ENCODE results near the gene PTPRD.
"Not testable (repeated sequence)": the region's sequence is repeated elsewhere in the genome, so short reads cannot be mapped to it uniquely, and the experiment has no call there.

PTPRD gene

DNA sequence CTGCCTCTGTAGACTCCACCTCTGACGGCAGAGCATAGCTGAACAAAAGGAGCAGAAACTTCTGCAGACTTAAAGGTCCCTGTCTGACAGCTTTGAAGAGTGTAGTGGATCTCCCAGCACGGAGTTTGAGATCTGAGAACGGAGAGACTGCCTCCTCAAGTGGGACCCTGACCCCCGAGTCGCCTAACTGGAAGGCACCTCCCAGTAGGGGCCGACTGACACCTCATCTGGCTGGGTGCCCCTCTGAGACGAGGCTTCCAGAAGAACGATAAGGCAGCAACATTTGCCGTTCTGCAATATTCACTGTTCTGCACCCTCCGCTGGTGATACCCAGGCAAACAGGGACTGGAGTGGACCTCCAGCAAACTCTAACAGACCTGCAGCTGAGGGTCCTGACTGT, 1186.3 kb downstream of the PTPRD start:
- DNase-seq = not testable (repeated sequence)

DNA sequence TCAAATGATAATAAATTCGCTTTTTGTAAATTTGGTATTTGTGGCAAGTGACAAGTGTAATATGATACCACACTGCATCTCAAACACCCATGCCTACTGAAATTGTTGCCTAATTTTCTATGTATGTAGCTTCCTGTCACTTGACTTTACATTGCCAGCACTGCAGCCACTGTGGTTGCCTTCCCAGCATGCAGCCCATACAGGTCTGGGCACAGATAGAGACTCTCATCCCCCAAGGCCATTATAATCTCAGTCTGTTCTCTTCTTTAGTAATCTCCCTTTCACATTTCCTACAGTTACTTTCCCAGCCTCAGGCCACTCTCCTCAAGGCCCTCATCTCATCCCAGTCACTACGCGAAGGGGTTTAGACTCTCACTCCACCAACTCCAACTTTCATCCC, 1200.6 kb downstream of the PTPRD start:
- DNase-seq = no peak

- DNase-seq = no peak
Measured at GRCh38 chr9:9410736-9411135, 1202.1 kb downstream of the PTPRD start.

- DNase-seq = no peak
Measured at GRCh38 chr9:9399982-9400381, 1212.8 kb downstream of the PTPRD start.

DNA sequence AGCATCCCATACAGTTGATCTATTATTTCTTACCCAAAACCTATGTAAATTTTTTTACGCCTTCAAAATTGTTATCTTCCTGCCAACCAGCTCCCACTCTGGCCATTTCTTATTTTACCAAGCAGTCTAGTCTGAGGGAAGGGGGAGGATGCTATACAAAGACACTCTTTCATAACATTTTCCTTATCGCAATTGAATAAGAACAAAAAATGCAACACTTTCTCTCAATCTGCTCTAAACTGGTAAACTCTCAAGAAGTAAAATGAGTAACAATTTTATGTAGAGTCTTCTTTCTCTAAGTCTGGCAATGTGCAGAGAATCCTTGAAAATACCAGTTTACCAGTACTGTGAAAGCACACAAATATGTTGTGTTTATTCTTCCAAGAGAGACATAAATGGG, 1216.3 kb downstream of the PTPRD start:
- DNase-seq = no peak

- no peak for DNase-seq
Measured at GRCh38 chr9:9395539-9395938, 1217.3 kb downstream of the PTPRD start.

DNA sequence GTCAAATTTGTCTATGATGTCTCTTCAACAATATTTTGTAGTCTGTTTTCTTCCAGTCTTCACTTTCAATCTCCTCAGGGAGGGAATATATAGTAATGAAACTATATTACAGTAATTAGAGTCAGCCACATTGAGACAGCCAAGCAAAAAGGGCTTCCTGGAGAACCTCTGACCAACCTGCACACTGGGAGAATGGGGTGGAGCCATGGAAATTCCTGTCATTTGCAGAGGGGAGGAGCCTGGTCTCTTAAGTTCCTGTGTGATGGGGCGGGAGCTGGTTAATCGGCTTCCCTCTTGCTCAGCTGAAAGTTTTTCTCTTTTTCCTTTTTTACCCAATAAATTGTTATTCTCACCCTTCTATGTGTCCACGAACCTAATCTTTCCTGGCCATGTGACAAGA, 1220.0 kb downstream of the PTPRD start:
- DNase-seq = no peak

DNA sequence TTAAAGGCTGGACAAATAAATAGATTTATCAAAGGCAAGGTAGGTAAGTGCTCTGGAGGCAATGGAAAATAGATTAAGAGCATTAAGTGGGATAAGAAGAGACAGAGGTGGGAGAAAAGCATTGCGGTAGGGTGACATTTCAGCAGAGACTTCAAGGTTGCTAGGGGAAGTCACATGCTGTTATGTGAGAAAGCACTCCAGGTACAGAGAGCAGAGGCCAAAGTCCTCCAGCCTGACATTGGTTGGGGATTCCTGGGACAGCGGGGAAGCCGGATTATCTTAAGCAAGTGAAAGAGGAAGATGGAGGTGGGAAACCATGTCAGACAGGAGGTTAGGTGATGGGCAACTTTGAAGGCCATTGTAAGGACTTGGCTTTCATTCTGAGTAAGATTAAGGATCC, 1222.9 kb downstream of the PTPRD start:
- no peak for DNase-seq

- no peak for DNase-seq
Measured at GRCh38 chr9:9387511-9388115, 1225.2 kb downstream of the PTPRD start.

- no peak for DNase-seq
Measured at GRCh38 chr9:9362332-9362731, 1250.5 kb downstream of the PTPRD start.

DNA sequence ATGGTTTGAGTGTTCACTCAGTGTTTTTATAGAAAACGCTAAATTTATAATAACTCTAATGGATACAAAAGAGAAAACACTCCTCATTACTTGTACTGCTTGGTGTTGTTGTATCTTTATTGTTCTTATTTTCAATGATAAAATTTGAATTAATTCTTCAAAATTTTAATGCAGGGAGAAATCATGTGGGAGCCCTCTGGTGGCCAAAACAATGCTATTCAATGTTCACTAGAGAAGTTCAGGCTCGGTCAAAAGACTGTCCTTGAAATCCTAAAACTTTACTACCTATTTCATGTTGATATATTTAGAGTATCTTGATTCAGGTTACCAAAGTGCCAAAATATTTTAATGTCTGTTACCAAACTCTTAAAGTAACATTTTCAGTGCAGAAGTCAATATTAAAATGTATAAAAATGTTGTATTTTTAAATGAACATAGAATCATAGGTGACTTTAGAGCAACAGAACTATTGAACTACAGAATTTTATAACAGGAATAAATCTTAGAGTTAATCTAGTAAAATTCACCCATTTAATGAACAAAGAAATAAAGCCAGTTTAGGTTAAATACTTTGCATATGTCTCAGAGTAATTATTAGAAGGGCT, 1259.8 kb downstream of the PTPRD start:
- DNase-seq = peak; percentile 7

- DNase-seq = no peak
Measured at GRCh38 chr9:9341203-9341602, 1271.6 kb downstream of the PTPRD start.

DNA sequence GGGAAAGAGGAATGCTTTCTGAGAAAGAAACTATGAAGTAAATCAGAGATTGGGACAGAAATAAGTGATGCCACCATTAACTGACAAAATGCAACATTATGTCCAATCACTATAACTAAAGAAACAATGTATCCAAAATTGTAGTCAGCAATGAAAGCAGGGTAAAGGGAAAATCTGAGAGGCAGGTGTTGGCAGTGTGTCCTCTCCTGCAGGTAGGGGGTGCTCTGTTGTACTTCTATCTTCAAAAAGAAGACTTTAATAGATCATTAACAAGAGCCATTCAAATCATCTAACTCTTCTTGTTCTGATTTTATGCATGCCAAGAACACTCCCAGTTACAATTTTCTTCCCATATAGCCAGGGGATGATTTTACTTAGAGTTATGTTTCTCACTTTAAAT, 1275.7 kb downstream of the PTPRD start:
- DNase-seq = no peak

GRCh38 chr9:9326749-9327148, 1286.1 kb downstream of the PTPRD start:
- no peak for DNase-seq

DNA sequence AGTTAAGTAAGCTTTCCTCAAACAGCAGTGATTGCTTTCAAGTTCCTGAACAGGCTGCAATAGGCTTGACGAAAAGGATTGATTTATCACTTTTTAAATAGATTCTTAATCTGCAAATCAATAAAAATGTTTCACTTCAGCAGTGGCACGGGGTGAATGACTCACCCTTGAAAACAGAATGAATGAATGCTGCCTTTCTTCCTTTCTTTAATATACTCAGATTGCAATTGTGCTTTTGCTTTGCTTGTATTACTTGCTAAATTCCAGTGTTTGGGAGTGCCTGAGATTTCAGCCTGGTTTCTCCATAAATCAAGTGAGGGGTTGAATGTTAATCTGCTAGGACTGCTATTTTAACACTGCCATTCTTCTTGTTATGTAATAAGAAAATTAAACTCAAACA, 1293.8 kb downstream of the PTPRD start:
- no peak for DNase-seq

DNA sequence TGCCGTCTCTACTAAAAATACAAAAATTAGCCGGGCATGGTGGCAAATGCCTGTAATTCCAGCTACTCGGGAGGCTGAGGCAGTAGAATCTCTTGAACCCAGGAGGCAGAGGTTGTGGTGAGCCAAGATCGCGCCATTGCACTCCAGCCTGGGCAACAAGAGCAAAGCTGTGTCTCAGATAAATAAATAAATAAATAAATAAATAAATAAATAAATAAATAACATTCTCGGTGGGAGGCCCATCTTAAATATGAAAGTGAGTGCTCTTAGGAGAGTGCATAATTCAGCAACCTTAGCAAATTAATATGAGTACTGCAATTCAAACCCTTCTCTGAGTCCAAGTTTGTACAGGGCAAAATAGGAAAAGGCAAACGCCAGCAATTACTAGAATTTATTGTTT, 1302.1 kb downstream of the PTPRD start:
- not testable (repeated sequence) for DNase-seq

DNA sequence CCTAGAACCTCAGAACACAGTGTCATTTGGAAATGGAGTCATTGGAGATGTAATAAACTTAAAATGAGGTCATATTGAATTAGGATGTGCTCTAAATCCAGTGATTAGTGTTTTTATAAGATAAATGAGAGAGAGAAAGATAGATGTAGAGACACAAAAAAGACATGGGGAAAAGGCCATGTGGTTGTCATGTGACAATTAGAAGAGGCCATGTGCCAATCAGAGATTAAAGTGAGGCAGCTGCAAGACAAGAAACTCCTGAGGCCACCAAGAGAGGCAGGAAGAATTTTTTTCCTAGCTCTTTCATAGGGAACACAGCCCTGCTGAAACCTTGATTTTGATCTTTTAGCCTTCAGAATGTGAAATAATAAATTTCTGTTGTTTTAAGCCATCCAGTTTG, 1307.2 kb downstream of the PTPRD start:
- no peak for DNase-seq

DNA sequence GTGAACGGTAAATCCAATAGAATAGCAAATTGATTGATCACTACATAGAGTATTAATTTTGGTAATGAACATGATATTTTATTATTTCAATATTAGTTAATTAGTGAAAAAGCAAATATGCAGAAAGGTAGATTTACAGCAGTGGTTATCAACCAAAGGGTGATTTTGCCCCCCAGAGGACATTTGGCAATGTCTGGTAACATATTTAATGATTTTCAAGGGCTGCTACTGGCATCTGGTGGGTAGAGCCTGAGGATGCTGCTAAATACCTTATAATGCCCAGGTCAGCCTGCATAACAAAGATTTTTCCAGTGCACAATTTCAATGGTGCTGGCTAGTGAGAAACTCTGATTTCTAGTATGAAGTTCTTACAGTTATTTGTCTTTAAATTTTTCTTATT, 1313.7 kb downstream of the PTPRD start:
- DNase-seq = no peak

GRCh38 chr9:9286001-9286400, 1326.8 kb downstream of the PTPRD start:
- DNase-seq = no peak

GRCh38 chr9:9284201-9284600, 1328.6 kb downstream of the PTPRD start:
- no peak for DNase-seq

DNA sequence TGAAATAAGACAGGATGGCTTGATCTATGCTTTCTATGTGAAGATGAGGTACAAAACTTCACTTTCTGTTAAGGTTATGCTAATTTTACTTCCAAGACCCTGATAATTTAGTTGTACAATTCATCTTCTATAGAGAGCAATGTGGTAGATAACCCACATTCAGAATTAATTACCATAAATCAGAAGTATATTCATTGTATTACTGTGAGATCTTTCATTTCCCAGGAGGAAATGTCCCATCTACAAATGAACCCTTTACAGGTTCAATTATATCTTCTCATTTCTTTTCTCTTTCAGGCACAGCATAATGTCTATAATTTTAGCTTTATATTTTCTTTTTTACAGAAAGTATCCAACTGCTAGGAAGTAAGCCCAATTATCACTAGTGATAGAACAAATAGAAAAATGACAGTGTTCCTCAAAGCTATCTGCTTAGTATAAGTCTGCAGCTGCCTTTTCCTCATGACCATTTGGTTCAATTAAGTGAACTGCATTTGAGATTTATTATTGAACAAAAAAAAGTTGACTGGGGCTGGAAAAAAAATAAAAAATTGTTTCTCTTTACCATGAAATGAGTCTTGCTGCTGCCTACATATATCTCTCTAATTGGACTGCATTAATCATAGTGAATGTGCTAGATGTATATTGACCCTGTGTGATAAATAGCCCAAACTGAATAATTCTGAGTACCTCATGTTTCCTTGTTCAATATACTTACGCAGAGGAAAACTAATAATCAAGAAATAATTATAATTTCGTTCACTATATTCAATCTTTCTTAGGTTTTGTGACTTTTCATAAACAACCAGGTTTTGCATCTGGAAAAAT, 1329.4 kb downstream of the PTPRD start:
- no peak for DNase-seq

- no peak for DNase-seq
Measured at GRCh38 chr9:9275601-9276000, 1337.2 kb downstream of the PTPRD start.

DNA sequence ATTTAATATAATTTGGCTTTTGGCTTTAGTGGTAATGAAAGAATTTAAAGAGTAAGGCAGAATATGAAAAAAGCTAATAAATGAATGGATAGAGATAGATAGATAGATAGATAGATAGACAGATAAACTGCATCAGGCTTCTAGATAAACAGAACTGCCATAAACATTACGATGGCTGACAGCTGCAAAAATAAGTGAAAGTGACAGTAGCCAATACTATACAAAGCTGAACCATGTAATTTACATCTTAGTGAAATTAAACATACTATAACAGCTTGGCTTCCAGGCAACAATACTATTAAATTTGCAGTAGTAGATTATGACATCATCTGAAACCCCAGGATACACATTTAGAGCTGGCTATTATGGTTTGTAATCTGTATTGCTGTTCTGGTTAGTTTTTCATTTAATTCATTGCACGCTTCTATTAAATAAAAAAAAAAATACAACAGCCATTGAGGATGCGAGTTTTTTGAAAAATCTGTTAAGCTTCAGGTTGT, 1354.8 kb downstream of the PTPRD start:
- DNase-seq = no peak

DNA sequence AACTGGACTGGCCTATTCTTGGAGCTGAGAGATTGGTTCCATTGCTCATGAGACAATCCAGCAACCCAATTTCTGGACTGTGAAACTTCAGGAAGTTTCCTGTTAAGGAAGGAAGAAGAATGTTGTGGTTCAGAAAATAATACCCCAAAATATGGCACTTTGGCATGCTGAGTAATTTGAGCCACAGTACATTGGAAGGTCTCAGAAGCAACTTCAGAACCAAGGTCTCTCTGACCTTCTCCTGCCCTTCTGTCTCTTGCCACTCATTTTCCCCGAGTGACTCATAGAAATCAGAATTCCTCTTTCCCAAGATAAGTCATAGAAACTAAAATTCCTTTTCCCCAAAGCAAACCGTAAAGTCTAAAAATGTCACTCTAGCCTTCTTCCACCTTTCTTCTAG, 1366.1 kb downstream of the PTPRD start:
- DNase-seq = no peak
